HG02885 (cell line): Measurements from ENCODE around the gene HPS1.

Source experiments
- ATAC-seq: cut with Tn5 transposase; IDR thresholded peaks from one replicate; pipeline ENCODE4 v1.9.1; 2021; ENCODE audit warnings: mild to moderate bottlenecking; ENCODE audit not compliant: unreplicated experiment, poor library complexity

HPS1 gene

DNA sequence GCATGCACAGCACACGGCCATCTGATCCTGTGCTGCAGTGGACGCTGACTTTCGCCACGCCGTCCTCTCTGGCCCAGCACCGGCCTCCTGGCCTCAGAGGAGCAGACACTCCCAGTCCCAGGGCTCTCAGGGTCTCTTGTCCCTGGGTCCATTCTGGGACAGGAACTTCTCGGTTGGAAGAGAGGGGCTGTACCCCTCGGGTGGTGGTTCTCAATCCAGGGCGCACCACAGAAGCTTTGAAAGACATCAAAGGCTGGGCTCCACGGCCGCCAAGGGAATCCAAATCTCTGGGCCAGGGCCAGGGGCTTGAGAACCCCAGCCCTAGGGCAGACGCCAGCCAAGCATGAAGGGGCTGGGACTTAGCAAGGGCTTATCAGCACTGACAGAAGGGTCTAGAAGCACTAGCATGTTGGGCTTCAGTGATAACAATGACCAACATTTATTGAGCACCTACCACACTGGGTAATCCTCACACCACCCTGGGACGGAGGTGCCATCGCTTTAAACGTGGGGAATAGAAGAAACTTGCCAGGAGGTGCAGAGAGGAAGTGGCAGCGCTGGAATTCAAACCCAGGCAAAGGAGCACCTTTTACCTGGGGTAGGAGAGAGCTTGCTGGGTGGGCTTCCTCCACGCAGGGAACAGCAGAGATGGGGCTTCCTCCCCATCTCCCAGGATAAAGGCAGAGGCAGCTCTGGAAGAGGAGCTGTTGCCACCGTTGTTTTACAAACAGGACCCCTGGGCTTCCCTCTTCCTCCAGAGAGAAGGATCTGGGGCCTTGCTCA, 29.9 kb downstream of the HPS1 start:
- ATAC-seq = no peak

DNA sequence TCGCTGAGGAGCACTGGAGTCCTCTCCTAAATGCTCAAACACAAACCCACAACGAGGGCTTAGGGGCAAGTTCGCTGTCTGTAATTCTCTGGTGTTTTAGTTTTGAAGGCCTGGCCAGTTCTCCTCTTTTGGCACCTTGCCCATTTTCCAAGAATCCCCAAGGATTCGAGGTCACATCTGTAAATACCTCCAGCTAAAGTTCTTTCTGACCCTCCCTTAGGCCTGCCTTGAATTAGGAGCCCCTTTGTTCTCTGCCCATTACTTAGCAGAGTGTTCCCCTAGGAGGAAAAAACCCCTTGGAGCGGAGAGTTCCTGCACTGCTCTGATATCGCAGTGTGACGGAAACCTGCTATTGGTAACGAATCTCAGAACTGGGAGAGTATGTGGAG, 31.0 kb downstream of the HPS1 start:
- no peak for ATAC-seq

DNA sequence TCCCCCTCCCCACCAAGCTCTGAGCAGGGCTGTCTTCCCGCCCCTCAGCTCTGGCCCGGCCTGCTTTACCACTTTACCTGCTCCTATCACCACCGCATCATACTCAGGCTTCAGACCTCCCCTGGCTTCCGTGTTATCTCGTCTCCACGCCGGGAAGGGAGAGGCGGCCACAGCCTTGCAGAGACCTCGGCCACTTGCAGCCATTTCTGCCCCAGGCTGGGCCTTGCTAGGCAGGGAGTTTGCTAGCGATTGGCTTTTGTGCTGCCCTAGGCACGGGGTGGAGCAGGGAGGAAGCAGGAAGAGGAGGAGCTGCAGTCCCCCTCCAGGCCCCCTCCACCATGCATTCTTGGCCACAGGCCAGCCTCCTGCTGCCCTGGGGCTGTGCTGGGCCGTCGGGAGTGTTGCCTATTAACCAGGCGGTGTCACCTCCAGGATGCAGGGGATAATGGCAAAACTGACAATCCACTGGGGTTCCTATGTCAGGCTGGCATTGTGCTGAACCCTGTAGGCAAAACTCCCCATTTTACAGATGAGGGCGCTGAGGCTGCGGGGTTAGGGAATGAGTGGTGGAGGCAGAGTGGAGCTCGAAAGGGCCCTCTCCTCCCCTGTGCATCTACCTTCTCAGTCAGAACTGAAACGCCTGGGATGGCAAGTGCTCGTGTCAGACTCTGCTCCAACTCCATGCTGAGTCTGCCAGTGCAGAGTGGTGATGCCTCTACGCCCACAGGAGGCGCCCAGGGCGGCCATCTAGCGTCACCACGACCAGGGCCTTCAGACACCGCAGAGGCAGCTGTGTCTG, 31.6 kb downstream of the HPS1 start, which contains the start of gene PYROXD2:
PYROXD2 (minus strand) TSS at position 251 of the 799 bp plus-strand sequence; CDS start at position 204, 47 bp downstream.
- ATAC-seq = no peak

DNA sequence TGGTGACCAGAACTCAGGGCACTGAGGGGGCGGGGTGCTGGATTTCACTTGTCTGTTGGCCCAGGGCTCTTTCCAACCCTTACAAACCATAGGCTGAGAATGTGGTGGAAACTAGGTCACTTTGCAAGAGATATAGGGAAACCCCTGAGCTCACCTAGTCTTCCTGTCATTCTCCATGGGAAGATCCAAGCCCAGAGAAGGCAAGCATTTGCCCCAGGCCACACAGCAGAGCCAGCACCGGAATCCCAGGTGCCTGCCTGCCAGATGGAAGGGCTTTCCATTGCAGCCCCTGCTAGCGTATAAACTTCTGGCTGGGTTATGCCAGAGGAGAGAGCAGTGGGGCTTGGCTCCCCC, 32.2 kb downstream of the HPS1 start:
- ATAC-seq = no peak

DNA sequence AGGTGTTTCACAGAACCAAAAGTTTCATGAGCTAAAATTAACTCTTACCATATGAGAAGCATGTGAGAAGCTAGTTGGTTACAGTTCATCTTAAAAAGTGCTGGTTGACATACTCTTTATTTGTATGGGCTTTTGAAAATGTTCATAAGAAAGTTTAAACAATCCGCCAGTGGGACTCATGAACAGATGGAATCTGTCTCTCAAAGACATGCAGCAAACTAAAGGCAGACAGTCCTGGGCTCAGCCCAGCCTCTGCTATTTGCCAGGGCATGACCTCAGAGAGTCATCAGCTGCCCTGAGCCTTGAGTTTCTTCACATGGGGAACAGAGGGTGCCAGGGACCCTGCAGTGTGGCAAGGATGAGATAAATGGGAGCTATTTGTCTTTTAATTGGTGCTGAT, 35.0 kb downstream of the HPS1 start:
- ATAC-seq = no peak

DNA sequence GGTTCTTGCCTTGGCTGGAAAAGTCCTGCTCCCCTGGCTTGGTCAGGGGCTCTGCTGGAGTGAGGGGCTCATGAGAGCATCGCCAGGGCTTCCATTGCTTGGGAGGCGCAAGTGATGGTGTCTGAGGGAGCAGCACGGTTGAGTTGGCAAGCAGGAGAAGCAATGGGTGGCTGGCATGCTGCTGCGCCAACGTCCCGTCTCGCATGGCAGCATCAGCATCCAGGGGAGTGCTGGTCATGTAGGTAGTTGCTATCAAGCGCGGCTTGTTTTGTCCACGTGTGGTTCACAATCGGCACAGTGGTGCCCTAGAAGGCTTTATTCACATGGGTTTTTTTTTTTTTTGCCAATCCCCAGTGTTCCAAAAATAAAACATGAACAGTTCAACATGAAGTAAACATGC, 35.6 kb downstream of the HPS1 start:
- no peak for ATAC-seq

DNA sequence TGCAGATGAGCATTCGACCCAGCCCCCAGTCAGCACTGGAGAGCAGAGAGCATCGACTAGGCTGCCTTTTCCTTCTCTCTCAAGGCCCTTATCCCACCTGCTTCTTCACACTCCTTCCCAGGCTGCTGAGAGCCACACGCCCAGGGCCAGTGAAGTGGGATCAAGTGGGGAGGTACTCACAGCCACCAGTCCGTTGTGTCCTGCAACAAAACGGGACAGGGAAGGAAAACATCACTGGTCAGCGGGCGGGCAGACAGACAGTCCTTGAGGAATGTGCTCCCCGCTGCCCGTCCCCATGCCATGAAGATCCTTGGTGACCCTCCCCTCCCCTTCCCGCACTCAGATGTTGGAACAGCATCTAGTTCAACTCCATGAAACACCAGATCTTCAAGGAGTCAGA, 36.0 kb downstream of the HPS1 start:
- no peak for ATAC-seq

DNA sequence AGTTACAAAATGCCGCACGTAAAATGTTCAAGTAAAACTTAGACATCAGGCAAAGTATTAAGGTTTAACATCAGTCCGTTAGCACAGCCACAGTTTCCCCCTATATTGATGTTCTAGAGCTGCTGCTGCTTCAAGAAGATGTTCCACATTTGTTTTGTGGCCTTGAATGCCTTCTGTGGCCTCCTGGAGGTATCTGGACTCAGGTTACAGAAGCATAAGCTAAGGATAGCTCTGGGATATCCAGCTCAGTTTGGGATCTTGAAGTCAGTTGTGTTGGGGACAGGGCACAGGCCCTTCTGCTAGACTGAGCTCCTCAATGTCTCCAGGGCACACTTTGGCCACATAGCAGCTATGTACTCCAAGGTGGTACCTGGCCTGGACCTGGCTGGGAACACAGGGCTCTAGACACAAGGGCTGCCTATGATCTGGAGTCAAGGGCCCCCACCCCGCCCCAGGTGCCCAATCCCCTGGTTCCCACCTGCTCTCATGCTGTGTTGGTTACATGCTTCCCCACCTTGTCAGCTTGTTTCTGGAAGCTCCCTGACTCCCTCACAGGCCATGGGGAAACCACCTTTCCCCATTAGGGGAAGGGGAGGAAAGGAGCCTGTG, 36.5 kb downstream of the HPS1 start:
- no peak for ATAC-seq

DNA sequence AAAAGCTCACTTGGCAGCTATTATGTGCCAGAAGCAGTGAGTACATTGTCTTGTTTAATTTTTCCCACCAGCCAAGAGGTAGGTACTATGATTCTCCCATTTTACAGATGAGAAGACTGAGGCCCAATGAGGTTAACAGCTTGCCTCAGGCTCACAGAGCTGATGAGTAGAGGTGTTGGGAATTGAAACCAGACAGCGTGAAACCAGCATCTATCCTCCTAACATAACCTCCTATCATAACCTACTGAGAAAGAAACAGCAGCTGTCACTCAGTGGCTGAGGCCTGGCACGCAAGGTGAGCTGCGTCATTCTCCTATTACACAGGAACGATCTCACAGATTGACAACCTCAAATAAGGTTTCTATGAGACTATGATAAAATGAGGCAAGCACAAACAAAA, 37.9 kb downstream of the HPS1 start:
- peak; percentile 59 for ATAC-seq

DNA sequence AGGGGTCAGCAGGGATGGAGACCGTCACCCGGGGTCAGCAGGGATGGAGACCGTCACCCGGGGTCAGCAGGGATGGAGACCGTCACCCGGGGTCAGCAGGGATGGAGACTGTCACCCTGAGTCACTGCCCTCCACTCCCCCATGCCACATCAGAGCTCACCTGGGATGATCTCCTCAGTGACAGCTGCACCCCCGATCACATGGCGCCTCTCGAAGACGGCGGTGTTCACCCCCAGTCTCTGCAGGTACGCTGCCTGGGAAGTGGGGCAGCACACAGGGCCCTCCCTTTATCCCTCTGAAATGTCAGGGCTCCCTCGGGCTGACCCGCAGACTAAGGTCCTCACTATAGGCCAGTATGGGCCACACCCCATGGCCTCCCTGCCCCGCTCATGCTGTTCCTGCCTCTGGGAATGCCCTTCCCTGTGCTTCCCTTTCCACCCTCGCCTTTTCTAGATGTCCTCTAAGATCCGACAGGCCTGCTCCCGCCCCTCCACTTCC, 38.9 kb downstream of the HPS1 start:
- ATAC-seq = no peak

DNA sequence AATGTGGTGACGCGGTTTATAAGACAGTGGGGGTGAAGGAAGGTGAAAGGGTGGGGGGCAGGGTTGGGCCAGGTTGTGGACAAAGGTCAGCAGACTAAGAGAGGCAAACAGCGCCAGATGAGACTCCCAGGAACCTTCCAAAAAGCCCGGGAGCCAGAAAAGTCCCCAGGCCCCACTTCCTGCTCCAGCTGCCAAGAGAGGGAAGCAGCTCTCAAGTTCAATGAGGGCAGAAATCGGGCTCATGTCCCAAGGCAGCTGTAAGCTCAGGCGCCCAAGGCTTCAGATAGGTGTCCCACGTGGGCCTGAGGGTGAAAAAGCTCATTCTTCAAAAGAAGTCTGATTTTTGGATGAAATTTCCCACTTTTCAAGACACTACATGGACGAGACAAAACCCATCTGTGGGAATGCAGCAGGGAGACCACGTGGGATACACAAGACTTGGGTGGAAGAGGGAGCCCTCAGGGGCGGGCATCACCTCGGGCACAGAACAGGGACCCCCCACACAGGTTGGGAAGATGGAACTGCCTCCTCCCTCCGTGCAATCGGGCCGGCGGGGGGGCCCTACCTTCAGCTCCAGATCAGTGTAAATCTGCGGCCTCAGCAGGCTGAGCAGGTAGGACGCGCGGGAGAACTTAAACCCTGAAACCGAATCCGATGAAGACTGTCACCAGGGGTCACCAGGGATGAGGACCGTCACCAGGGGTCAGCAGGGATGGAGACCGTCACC, 39.6 kb downstream of the HPS1 start:
- ATAC-seq = no peak

DNA sequence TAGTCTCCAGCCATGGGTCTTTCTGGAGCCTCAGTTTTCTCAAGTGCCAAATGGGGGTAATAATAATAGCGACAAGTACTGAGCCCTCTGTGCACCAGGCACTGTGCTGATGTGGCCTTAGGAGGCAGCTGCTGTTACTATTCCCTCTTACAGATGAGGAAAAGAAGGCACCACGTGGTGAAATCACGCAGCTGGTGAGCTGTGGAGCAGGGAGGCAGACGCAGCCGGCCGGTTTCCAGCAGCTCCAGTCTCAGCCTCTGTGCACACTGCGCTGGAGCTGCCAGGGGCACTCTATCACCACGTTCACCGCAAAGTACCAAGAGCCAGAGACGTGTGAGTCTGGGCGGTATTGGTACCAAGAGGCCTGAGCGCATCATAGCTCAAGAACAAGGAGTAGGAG, 41.3 kb downstream of the HPS1 start:
- ATAC-seq = no peak

DNA sequence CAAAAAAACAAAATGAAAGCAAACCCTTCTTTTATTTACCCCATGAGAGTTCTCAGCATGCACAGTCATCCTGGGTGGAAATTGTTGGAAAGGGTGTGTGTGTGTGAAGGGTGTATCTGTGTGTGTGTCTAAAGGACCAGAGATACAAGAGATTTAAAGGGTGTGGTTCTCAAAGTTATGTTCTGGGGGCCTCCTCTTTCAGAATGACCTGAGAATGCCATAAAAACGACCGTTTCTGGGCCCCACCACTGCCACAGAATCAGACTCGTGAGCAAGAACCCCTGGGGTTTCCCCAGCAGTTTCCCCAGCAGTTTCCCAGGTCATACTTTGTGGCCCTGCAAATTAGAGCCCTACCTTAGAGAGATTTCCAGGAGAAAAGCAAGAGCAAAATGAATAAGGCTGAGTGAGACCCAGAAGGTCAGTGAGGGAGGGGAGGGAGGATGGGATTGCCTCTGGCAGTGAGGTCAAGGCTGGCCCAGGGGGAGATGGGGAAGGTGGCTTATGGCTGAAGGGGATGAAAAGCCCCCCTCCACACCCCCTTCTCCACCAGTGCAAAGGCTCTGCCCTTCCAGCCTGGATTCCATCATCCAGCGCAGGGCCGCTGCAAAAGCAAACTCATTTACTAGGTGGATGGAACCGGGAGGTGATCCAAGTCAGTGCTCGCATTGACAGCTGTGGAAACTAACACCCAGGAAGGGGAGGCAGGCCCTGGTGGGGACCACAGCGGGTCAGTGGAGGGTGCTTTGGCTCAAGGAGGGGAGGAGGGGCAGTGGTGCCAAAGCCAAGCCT, 42.0 kb downstream of the HPS1 start:
- peak; percentile 63 for ATAC-seq

DNA sequence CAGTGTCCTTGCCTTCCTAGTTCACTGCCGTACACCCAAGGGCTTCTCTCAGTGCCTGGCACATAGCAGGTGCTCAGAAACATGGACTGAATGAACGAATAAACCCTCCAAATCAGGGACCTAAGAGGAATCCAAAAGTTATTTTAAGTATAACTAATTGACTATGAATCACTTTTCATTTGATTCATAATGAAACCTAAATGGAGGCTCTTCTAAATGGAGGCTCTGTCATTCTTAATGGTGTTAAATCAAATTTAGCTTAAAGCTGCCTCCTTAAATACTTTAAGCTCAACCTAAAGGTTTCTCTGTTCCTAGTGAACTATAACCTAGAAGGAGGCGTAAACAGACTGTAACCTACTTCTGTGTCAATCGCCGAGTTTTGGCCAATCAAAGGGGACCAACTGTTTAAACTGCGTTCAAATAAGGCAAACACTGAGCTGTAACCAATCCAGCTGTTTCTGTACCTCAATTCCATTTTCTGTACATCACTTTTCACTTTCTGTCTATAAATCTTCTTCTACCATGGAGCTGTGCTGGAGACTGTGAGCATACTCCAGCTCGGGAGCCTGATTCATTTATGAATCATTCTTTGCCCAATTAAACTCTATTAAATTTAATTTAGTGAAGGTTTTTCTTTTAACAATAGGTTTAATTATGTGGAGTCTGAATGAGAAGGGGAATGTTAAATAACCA, 42.8 kb downstream of the HPS1 start:
- peak; percentile 65 for ATAC-seq

DNA sequence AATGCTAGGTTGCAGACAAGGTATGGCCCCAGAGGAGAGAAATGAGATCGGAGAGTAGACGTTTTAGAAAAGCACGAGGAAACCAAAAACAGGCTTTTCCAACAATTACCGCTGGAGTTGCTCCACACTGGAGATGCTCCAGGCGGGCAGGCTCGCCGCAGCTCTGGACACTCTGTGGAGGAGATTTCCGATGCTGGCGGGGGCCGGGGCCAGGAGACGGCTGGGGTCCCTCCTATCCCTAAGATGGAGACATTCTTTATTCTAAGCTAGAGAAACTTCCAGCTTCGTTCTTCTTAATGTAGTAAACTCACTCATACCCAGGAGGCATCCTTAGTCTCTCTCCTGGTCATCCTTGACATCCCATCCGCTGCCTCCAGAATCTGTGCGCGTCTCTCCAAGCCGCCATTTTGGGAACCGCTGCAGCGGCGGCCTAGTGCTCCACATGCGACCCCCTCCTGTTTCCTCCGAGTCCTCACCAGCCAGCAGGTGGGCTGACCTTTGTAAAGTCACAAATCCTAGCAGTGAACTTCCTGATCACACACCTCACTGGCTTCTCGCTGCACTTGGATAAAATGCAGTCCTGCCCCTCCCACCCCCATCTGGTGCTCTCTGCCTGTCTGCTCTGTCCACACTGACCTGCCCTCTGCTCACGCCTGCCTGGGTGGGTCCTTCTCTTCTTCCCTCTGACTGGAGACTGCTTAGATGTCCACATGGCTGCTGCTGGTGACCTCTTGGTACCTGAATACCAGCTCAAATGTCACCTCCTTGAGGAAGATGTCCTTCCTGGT, 43.6 kb downstream of the HPS1 start:
- ATAC-seq = no peak

DNA sequence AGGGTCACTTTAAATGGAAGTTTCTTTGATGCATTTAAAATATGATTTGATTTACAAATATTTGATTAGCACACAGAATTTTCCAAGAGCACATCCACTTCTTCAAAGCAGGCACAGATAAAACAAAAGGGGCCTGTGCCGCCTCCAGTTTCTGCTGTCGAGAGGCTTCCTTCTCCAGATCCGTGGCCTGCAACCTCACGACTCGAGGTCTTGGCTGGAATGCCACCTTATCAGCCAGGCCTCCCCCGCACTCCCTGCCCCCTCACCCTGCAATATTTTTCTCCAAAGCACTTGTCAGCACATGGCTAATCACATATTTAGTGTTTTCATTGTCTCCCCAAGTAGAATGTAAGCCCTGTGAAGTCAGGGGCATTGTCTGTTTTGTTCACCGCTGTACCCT, 44.3 kb downstream of the HPS1 start:
- no peak for ATAC-seq

DNA sequence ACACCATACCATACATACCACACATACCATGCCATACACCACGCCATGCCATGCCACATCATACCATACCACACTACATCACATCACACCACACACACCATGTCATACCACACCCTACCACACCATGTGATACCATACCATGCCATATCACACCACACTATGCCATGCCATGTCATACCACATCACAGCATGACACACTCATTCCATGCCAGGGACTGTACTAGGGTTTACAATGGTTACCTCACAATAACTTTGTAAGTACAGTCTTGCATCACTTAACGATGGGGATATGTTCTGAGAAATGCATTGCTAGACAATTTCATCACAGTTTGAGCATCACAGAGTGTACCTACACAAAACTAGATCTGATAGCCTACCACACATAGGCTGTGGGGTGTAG, 46.3 kb downstream of the HPS1 start:
- ATAC-seq = no peak

DNA sequence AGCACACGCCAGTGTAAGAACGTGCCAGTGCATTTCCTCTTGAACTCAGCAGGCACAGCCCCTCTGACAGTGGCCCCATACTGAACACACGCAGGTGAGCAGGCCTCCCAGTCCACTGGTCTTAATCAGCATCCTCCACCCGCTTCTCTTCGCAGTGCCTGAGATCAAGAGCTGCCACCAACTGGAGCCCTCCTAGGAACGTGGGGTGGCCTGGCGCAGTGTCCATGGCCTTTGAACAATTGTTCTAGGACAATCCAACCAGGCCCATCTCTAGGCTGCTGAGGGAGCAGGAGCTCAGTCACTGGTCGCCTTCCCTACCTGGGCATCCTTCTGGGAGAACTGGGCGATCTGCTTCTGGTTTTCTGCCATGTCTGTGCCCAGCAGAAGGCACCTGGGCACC, 47.0 kb downstream of the HPS1 start:
- ATAC-seq = no peak
